GM12878 (cell line): ENCODE data around the gene PPP2R2D. TPM values are rescaled to one million over a fixed set of nuclear protein-coding genes. Genes with fewer than 3 reads are reported as not detected.

Source experiments
- ATAC-seq: fragments of 200-7000 bp; cut with Tn5 transposase; 3 replicates; pipeline ENCODE4 v1.9.1; 2020; ENCODE audit warnings: mild to moderate bottlenecking, moderate library complexity
- BruUV-seq: library from RNA; stranded (reverse); fragments of 400-500 nt; replicated peaks from 2 replicates; lab custom pipeline; 2021; lab: Mats Ljungman, UMichigan
- CTCF ChIA-PET: fragments of 300-600 bp; sonication (Branson Sonifier 250); formaldehyde crosslinking; extraction: SDS; loops from one replicate; lab custom pipeline; 2021; ENCODE audit warnings: inconsistent platforms; lab: Yijun Ruan, JAX
- POLR2A ChIA-PET: fragments of 350-600 bp; formaldehyde crosslinking; extraction: SDS; loops from one replicate; lab custom pipeline; 2021; ENCODE audit warnings: inconsistent platforms; lab: Charles Lee
- RAD21 ChIA-PET: fragments of 300-600 bp; sonication (Branson Sonifier 250); formaldehyde crosslinking; loops from one replicate; lab custom pipeline; 2023; ENCODE audit warnings: antibody characterized with exemption; ENCODE audit not compliant: unreplicated experiment; lab: Charles Lee
- SMC1A ChIA-PET: fragments of 300-600 bp; sonication (Branson Sonifier 250); formaldehyde crosslinking; loops from one replicate; lab custom pipeline; 2023; ENCODE audit not compliant: unreplicated experiment, uncharacterized antibody; lab: Charles Lee
- DNase-seq: peaks from one replicate; pipeline ENCODE4 v3.0.0-alpha.2; 2011; ENCODE audit warnings: low read depth, low spot score
- FAIRE-seq: peaks from 3 replicates; lab custom pipeline; 2011; peaks lifted over from hg19 to GRCh38; lab: Jason Lieb, UNC
- H2AFZ ChIP-seq: 2 replicates; pipeline ENCODE4 v1.6.0; 2011; ENCODE audit warnings: low read depth, low read length, control low read depth; ENCODE audit not compliant: control insufficient read depth
- H3K27ac ChIP-seq: 2 replicates; pipeline ENCODE4 v1.5.1; 2011; ENCODE audit warnings: control low read depth; ENCODE audit not compliant: control insufficient read depth, insufficient read depth
- H3K27me3 ChIP-seq, 2 experiments: replicated peaks in 1 of 2; 2 replicates each; pipeline versions ENCODE4 v1.6.0 to v1.6.1; 2011; ENCODE audit warnings: low read length in 1 of 2; ENCODE audit not compliant: control insufficient read depth in 2 of 2, insufficient read depth in 2 of 2
- H3K36me3 ChIP-seq, 2 experiments: 2 replicates each; pipeline ENCODE4 v1.5.1; 2011; ENCODE audit warnings: low read length in 1 of 2; ENCODE audit not compliant: control insufficient read depth in 2 of 2, insufficient read depth in 2 of 2
- H3K4me1 ChIP-seq: 2 replicates; pipeline ENCODE4 v1.6.1; 2011; ENCODE audit warnings: mild to moderate bottlenecking, low read length, moderate library complexity, mixed read lengths; ENCODE audit not compliant: control insufficient read depth, insufficient read depth
- H3K4me2 ChIP-seq: 2 replicates; pipeline ENCODE4 v1.6.0; 2011; ENCODE audit warnings: control low read depth; ENCODE audit not compliant: control insufficient read depth, insufficient read depth
- H3K4me3 ChIP-seq: fragments of 200-600 bp; sonication (generic); 2 replicates; pipeline ENCODE4 v1.5.1; 2016
- H3K79me2 ChIP-seq: 2 replicates; pipeline ENCODE4 v1.6.0; 2011; ENCODE audit warnings: low read length; ENCODE audit not compliant: control insufficient read depth, insufficient read depth
- H3K9ac ChIP-seq: 2 replicates; pipeline ENCODE4 v1.8.0; 2011; ENCODE audit warnings: low read length, control low read depth, mixed read lengths; ENCODE audit not compliant: control insufficient read depth, insufficient read depth
- H3K9me3 ChIP-seq: replicated peaks from 3 replicates; pipeline ENCODE4 v1.5.1; 2011; ENCODE audit warnings: mild to moderate bottlenecking, low read length; ENCODE audit not compliant: control insufficient read depth, insufficient read depth
- H4K20me1 ChIP-seq: 2 replicates; pipeline ENCODE4 v1.6.0; 2011; ENCODE audit not compliant: control insufficient read depth, insufficient read depth
- BHLHE40 ChIP-seq, 2 experiments: fragments of 450-650 bp in 1 of 2; IDR thresholded peaks; 2 replicates each; pipeline ENCODE4 v1.6.1; 2011 to 2017; ENCODE audit warnings: low read depth in 2 of 2, borderline replicate concordance in 1 of 2, improper control_type of control experiment in 1 of 2, low read length in 1 of 2, mild to moderate bottlenecking in 1 of 2
- CHD4 ChIP-seq: fragments of 200-600 bp; sonication (generic); IDR thresholded peaks from 2 replicates; pipeline ENCODE4 v1.6.1; 2016; ENCODE audit warnings: mild to moderate bottlenecking
- GATAD2B ChIP-seq: fragments of 450-650 bp; conservative IDR thresholded peaks from 2 replicates; pipeline ENCODE4 v1.6.1; 2017; ENCODE audit warnings: low read depth, mild to moderate bottlenecking, moderate library complexity
- NR2F1 ChIP-seq: fragments of 450-650 bp; conservative IDR thresholded peaks from 2 replicates; pipeline ENCODE4 v1.6.1; 2017; ENCODE audit warnings: mild to moderate bottlenecking
- POU2F2 ChIP-seq: IDR thresholded peaks from 3 replicates; pipeline ENCODE4 v1.6.1; 2011; ENCODE audit warnings: low read depth, mild to moderate bottlenecking, low read length, borderline replicate concordance
- SRF ChIP-seq, 2 experiments: IDR thresholded peaks; 2 replicates each; pipeline ENCODE4 v1.6.1; 2011; ENCODE audit warnings: low read depth in 2 of 2, low read length in 2 of 2, mild to moderate bottlenecking in 1 of 2, moderate library complexity in 1 of 2
- TAF1 ChIP-seq: IDR thresholded peaks from 2 replicates; pipeline ENCODE4 v1.6.1; 2011; ENCODE audit warnings: mild to moderate bottlenecking, low read depth, low read length, borderline replicate concordance
- TARDBP ChIP-seq: IDR thresholded peaks from 2 replicates; pipeline ENCODE4 v1.6.1; 2016; ENCODE audit warnings: borderline replicate concordance
- ZNF384 ChIP-seq: IDR thresholded peaks from 2 replicates; pipeline ENCODE4 v1.6.1; 2012; ENCODE audit warnings: low read depth, mild to moderate bottlenecking, low read length, improper control_type of control experiment, borderline replicate concordance
- ZZZ3 ChIP-seq: IDR thresholded peaks from 2 replicates; pipeline ENCODE4 v1.6.1; 2011; ENCODE audit warnings: low read depth; ENCODE audit not compliant: control insufficient read depth, insufficient read length
- WGBS: methylation state at CpG from one replicate; pipeline ENCODE4 v1.1.6; 2016; ENCODE audit warnings: low lambda C conversion rate; ENCODE audit not compliant: insufficient replicate concordance, insufficient coverage; ENCODE audit errors: missing lambda C conversion rate; 5-methylcytosine and 5-hydroxymethylcytosine counted together
- in situ Hi-C: fragments of 300-500 bp; cut with MboI; formaldehyde crosslinking; loops from 9 replicates; pipeline ENCODE4 v1.14.3; 2018; ENCODE audit warnings: mixed read lengths
- intact Hi-C: fragments of 100-400 bp; cut with micrococcal nuclease; formaldehyde crosslinking; loops from one replicate; pipeline ENCODE4 v1.14.2; 2022; ENCODE audit not compliant: unreplicated experiment
- polyA plus RNA-seq, 11 experiments: library from polyadenylated mRNA; depleted of rRNA in 4 of 11; unstranded in 6 of 11; stranded (reverse) in 5 of 11; fragments of >200 nt; fragmentation: Nextera tagmentation in 4 of 11; fragmentation: Illumina TruSeq in 1 of 11; extraction: Ambion mirVana in 4 of 11; extraction: Trizol in 1 of 11; gene quantifications; 1 replicate in 1 of 11; 2 replicates in 10 of 11; pipeline versions ENCODE4 v1.2.1 to v1.2.3, GENCODE V29; 2011 to 2016; ENCODE audit warnings: inconsistent platforms in 2 of 11, missing spikeins in 2 of 11, low read depth in 1 of 11
- total RNA-seq, 4 experiments: library from RNA; depleted of rRNA in 3 of 4; stranded (reverse); fragments of >200 nt in 3 of 4; fragmentation: Illumina TruSeq in 1 of 4; extraction: Trizol in 1 of 4; gene quantifications; 2 replicates each; pipeline versions ENCODE4 v1.2.1 to v1.2.3, GENCODE V29; 2013 to 2021
- TF ChIP-seq, protein P1 (sequence below): fragments of 450-650 bp; formaldehyde crosslinking; IDR thresholded peaks from 2 replicates; pipeline ENCODE4 v1.4.0; 2020; ENCODE audit warnings: mild to moderate bottlenecking, moderate library complexity

The PPP2R2D gene
- total and polyA plus RNA-seq, 10 of the 15 experiments (the other 5 are each of a cell fraction or from before 2014, with no cell fraction given): 2.8 to 41.9 (median 21.8) TPM

DNA sequence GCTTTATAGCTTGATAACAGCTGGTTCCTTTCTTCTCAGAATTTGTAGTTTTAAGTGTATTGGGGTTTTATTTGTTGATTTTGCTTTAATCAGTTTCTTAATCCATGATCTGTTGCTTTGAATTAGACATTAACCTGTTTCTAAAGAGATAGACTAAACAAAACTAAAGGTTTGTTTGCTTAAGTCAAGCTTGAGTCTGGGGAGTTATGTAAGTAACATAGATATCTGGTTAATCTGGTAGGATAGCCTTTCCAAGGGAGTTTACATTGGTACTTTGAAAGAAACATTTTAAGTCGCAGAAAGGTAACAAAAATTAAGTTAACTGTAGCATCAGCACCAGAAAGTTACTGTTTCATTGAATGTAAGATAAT, 5.4 kb downstream of the PPP2R2D start:
- no peaks in the 10 kb centered on the region; the same call in 1 of the 2 replicates for H4K20me1 ChIP-seq
- H3K9me3 ChIP-seq: no peaks in the 10 kb centered on the region
- H3K9ac ChIP-seq: no peak overlapping the region
- H3K4me1 ChIP-seq: peaks cover 23% of the 10 kb centered on the region
- H3K4me3 ChIP-seq: no peak overlapping the region
- POLR2A ChIA-PET: interaction anchor here (0.6 kb wide), 1 partner anchor 9 kb away, joined by 4 read pairs; no protein-coding TSS in a partner anchor
- RAD21 ChIA-PET: no interaction called here
- FAIRE-seq (no peak), ATAC-seq (no peak), DNase-seq (no peak)
- H3K27ac ChIP-seq: no peak overlapping the region
- peaks cover 0 to 3% of the 10 kb centered on the region in 2 experiments; a peak in 3 of 4 replicates for H3K36me3 ChIP-seq
- in situ Hi-C loops (loop anchor here (10.0 kb wide), 1 partner anchor 429 kb away; the partner anchor contains the start of gene LRRC27), intact Hi-C loops (no loop called here)
- H3K4me2 ChIP-seq: no peak overlapping the region
- CTCF ChIA-PET: no interaction called here
- no peaks in the 10 kb centered on the region for H3K27me3 ChIP-seq
- WGBS: 91% methylated on average over 1 of the region's 1 CpG
- no peak for TF ChIP-seq TARDBP
- no peak for TF ChIP-seq GATAD2B
- no peak for TF ChIP-seq BHLHE40 (IDR thresholded peaks at IDR 0.05; ENCODE audit: borderline replicate concordance in 1 of 2, low read depth in 2 of 2, low read length in 1 of 2)
- no peak for TF ChIP-seq CHD4
- no peak for TF ChIP-seq SRF (IDR thresholded peaks at IDR 0.05; ENCODE audit: low read depth in 2 of 2, low read length in 2 of 2)
- TF ChIP-seq POU2F2: no peak
- no peak for TF ChIP-seq NR2F1
- H3K79me2 ChIP-seq: peaks cover 65% of the 10 kb centered on the region
- no peak overlapping the region for H2AFZ ChIP-seq
- no TSS peak for BruUV-seq
- SMC1A ChIA-PET: interaction anchor here (1.3 kb wide), 2 partner anchors 21 to 38 kb away, joined by 3 read pairs; no protein-coding TSS in a partner anchor

DNA sequence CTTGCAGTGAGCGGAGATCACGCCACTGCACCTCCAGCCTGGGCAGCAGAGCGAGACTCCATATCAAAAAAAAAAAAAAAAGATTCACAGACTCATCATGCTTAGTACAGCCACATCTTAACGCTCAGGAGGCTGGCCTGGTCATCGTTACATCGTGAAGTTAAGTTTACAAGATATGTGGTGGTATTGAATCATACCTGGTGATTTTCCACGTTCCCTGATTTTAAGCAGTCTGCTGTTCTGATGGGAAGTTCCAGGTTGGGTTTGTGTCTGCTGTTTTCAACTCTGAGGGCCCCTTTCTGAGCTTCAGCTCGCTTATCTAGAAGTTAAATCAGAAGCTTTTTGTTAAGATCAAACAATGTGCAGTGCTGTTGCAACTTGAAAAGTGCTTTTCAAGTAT, 6.9 kb downstream of the PPP2R2D start:
- no peaks in the 10 kb centered on the region for H3K27me3 ChIP-seq
- in situ Hi-C loops: loop anchor here (10.0 kb wide), 1 partner anchor 427 kb away; the partner anchor contains the start of gene LRRC27
- intact Hi-C loops: no loop called here
- TF ChIP-seq TAF1: no peak
- TF ChIP-seq, protein P1, sequence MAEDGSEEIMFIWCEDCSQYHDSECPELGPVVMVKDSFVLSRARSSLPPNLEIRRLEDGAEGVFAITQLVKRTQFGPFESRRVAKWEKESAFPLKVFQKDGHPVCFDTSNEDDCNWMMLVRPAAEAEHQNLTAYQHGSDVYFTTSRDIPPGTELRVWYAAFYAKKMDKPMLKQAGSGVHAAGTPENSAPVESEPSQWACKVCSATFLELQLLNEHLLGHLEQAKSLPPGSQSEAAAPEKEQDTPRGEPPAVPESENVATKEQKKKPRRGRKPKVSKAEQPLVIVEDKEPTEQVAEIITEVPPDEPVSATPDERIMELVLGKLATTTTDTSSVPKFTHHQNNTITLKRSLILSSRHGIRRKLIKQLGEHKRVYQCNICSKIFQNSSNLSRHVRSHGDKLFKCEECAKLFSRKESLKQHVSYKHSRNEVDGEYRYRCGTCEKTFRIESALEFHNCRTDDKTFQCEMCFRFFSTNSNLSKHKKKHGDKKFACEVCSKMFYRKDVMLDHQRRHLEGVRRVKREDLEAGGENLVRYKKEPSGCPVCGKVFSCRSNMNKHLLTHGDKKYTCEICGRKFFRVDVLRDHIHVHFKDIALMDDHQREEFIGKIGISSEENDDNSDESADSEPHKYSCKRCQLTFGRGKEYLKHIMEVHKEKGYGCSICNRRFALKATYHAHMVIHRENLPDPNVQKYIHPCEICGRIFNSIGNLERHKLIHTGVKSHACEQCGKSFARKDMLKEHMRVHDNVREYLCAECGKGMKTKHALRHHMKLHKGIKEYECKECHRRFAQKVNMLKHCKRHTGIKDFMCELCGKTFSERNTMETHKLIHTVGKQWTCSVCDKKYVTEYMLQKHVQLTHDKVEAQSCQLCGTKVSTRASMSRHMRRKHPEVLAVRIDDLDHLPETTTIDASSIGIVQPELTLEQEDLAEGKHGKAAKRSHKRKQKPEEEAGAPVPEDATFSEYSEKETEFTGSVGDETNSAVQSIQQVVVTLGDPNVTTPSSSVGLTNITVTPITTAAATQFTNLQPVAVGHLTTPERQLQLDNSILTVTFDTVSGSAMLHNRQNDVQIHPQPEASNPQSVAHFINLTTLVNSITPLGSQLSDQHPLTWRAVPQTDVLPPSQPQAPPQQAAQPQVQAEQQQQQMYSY: no peak
- TF ChIP-seq ZNF384: no peak
- no peak for TF ChIP-seq ZZZ3
- TF ChIP-seq, all 136 proteins: peak for 0
- Histone ChIP-seq H4K20me1 (no peaks in the 10 kb centered on the region; the same call in 1 of the 2 replicates), H3K9ac (no peak overlapping the region), H3K27ac (no peak overlapping the region), H2AFZ (no peak overlapping the region), H3K4me2 (no peak overlapping the region), H3K79me2 (peaks cover 58% of the 10 kb centered on the region), H3K4me3 (no peak overlapping the region), H3K9me3 (peaks cover 3% of the 10 kb centered on the region), H3K4me1 (peaks cover 20% of the 10 kb centered on the region), H3K36me3 (peaks cover 0 to 8% of the 10 kb centered on the region in 2 experiments; a peak in 3 of 4 replicates)
- WGBS: 96% methylated on average over 5 of the region's 8 CpGs
- FAIRE-seq: no peak
- ATAC-seq: no peak
- no TSS peak for BruUV-seq
- ChIA-PET SMC1A (interaction anchor here (0.9 to 1.7 kb wide), 3 partner anchors 11 to 21 kb away, joined by 4 read pairs; no protein-coding TSS in a partner anchor), RAD21 (no interaction called here), POLR2A (no interaction called here), CTCF (interaction anchor here (0.7 kb wide), 1 partner anchor 24 kb away, joined by 3 read pairs; no protein-coding TSS in a partner anchor)
- DNase-seq: no peak
